GM12878 (cell line): ENCODE measurements around the gene LCOR. TPM values are rescaled to one million over a fixed set of nuclear protein-coding genes. Genes with fewer than 3 reads are reported as not detected.

Experiments
- ATAC-seq: fragments of 200-7000 bp; cut with Tn5 transposase; 3 replicates; pipeline ENCODE4 v1.9.1; 2020; ENCODE audit warnings: mild to moderate bottlenecking, moderate library complexity
- BruUV-seq: library from RNA; stranded (reverse); fragments of 400-500 nt; replicated peaks from 2 replicates; lab custom pipeline; 2021; lab: Mats Ljungman, UMichigan
- CTCF ChIA-PET: fragments of 300-600 bp; sonication (Branson Sonifier 250); formaldehyde crosslinking; extraction: SDS; loops from one replicate; lab custom pipeline; 2021; ENCODE audit warnings: inconsistent platforms; lab: Yijun Ruan, JAX
- POLR2A ChIA-PET: fragments of 350-600 bp; formaldehyde crosslinking; extraction: SDS; loops from one replicate; lab custom pipeline; 2021; ENCODE audit warnings: inconsistent platforms; lab: Charles Lee
- RAD21 ChIA-PET: fragments of 300-600 bp; sonication (Branson Sonifier 250); formaldehyde crosslinking; loops from one replicate; lab custom pipeline; 2023; ENCODE audit warnings: antibody characterized with exemption; ENCODE audit not compliant: unreplicated experiment; lab: Charles Lee
- SMC1A ChIA-PET: fragments of 300-600 bp; sonication (Branson Sonifier 250); formaldehyde crosslinking; loops from one replicate; lab custom pipeline; 2023; ENCODE audit not compliant: unreplicated experiment, uncharacterized antibody; lab: Charles Lee
- DNase-seq: peaks from one replicate; pipeline ENCODE4 v3.0.0-alpha.2; 2011; ENCODE audit warnings: low read depth, low spot score
- FAIRE-seq: peaks from 3 replicates; lab custom pipeline; 2011; peaks lifted over from hg19 to GRCh38; lab: Jason Lieb, UNC
- H2AFZ ChIP-seq: 2 replicates; pipeline ENCODE4 v1.6.0; 2011; ENCODE audit warnings: low read depth, low read length, control low read depth; ENCODE audit not compliant: control insufficient read depth
- H3K27ac ChIP-seq: 2 replicates; pipeline ENCODE4 v1.5.1; 2011; ENCODE audit warnings: control low read depth; ENCODE audit not compliant: control insufficient read depth, insufficient read depth
- H3K27me3 ChIP-seq, 2 experiments: replicated peaks in 1 of 2; 2 replicates each; pipeline versions ENCODE4 v1.6.0 to v1.6.1; 2011; ENCODE audit warnings: low read length in 1 of 2; ENCODE audit not compliant: control insufficient read depth in 2 of 2, insufficient read depth in 2 of 2
- H3K36me3 ChIP-seq, 2 experiments: 2 replicates each; pipeline ENCODE4 v1.5.1; 2011; ENCODE audit warnings: low read length in 1 of 2; ENCODE audit not compliant: control insufficient read depth in 2 of 2, insufficient read depth in 2 of 2
- H3K4me1 ChIP-seq: 2 replicates; pipeline ENCODE4 v1.6.1; 2011; ENCODE audit warnings: mild to moderate bottlenecking, low read length, moderate library complexity, mixed read lengths; ENCODE audit not compliant: control insufficient read depth, insufficient read depth
- H3K4me2 ChIP-seq: 2 replicates; pipeline ENCODE4 v1.6.0; 2011; ENCODE audit warnings: control low read depth; ENCODE audit not compliant: control insufficient read depth, insufficient read depth
- H3K4me3 ChIP-seq: fragments of 200-600 bp; sonication (generic); 2 replicates; pipeline ENCODE4 v1.5.1; 2016
- H3K79me2 ChIP-seq: 2 replicates; pipeline ENCODE4 v1.6.0; 2011; ENCODE audit warnings: low read length; ENCODE audit not compliant: control insufficient read depth, insufficient read depth
- H3K9ac ChIP-seq: 2 replicates; pipeline ENCODE4 v1.8.0; 2011; ENCODE audit warnings: low read length, control low read depth, mixed read lengths; ENCODE audit not compliant: control insufficient read depth, insufficient read depth
- H3K9me3 ChIP-seq: replicated peaks from 3 replicates; pipeline ENCODE4 v1.5.1; 2011; ENCODE audit warnings: mild to moderate bottlenecking, low read length; ENCODE audit not compliant: control insufficient read depth, insufficient read depth
- H4K20me1 ChIP-seq: 2 replicates; pipeline ENCODE4 v1.6.0; 2011; ENCODE audit not compliant: control insufficient read depth, insufficient read depth
- CBFB ChIP-seq: IDR thresholded peaks from 2 replicates; pipeline ENCODE4 v1.6.1; 2016; ENCODE audit warnings: antibody characterized with exemption, low read depth
- EED ChIP-seq: sonication (generic); IDR thresholded peaks from 2 replicates; pipeline ENCODE4 v1.6.1; 2016; ENCODE audit warnings: antibody characterized with exemption, low read depth
- EP300 ChIP-seq, 2 experiments: fragments of 150-350 bp in 1 of 2; IDR thresholded peaks; 2 replicates each; pipeline ENCODE4 v1.6.1; 2011 to 2012; ENCODE audit warnings: low read depth in 2 of 2, low read length in 2 of 2, borderline replicate concordance in 1 of 2, improper control_type of control experiment in 1 of 2, inconsistent platforms in 1 of 2; ENCODE audit not compliant: control insufficient read depth in 1 of 2
- HDAC2 ChIP-seq: fragments of 200-600 bp; sonication (generic); IDR thresholded peaks from 2 replicates; pipeline ENCODE4 v1.6.1; 2017
- IKZF2 ChIP-seq, 2 experiments: fragments of 450-650 bp; IDR thresholded peaks; 2 replicates each; pipeline ENCODE4 v1.6.1; 2017; ENCODE audit warnings: mild to moderate bottlenecking in 2 of 2, moderate library complexity in 2 of 2
- MYC ChIP-seq: IDR thresholded peaks from 2 replicates; pipeline ENCODE4 v1.6.1; 2011; ENCODE audit warnings: mild to moderate bottlenecking, low read length, moderate library complexity, inconsistent platforms; ENCODE audit not compliant: insufficient read depth, insufficient replicate concordance, insufficient read length, severe bottlenecking
- NKRF ChIP-seq: fragments of 450-650 bp; conservative IDR thresholded peaks from 2 replicates; pipeline ENCODE4 v1.6.1; 2017; ENCODE audit warnings: mild to moderate bottlenecking, moderate library complexity
- NR2F1 ChIP-seq: fragments of 450-650 bp; conservative IDR thresholded peaks from 2 replicates; pipeline ENCODE4 v1.6.1; 2017; ENCODE audit warnings: mild to moderate bottlenecking
- PML ChIP-seq: IDR thresholded peaks from 2 replicates; pipeline ENCODE4 v1.6.1; 2012; ENCODE audit warnings: low read length, inconsistent platforms
- REST ChIP-seq: IDR thresholded peaks from 2 replicates; pipeline ENCODE4 v1.6.1; 2012; ENCODE audit warnings: mild to moderate bottlenecking, low read depth, low read length
- TCF12 ChIP-seq: IDR thresholded peaks from 2 replicates; pipeline ENCODE4 v1.6.1; 2011; ENCODE audit warnings: low read depth, mild to moderate bottlenecking, low read length
- ZSCAN29 ChIP-seq: fragments of 450-650 bp; IDR thresholded peaks from 2 replicates; pipeline ENCODE4 v1.6.1; 2017; ENCODE audit warnings: mild to moderate bottlenecking, moderate library complexity
- WGBS: methylation state at CpG from one replicate; pipeline ENCODE4 v1.1.6; 2016; ENCODE audit warnings: low lambda C conversion rate; ENCODE audit not compliant: insufficient replicate concordance, insufficient coverage; ENCODE audit errors: missing lambda C conversion rate; 5-methylcytosine and 5-hydroxymethylcytosine counted together
- in situ Hi-C: fragments of 300-500 bp; cut with MboI; formaldehyde crosslinking; loops from 9 replicates; pipeline ENCODE4 v1.14.3; 2018; ENCODE audit warnings: mixed read lengths
- intact Hi-C: fragments of 100-400 bp; cut with micrococcal nuclease; formaldehyde crosslinking; loops from one replicate; pipeline ENCODE4 v1.14.2; 2022; ENCODE audit not compliant: unreplicated experiment
- polyA plus RNA-seq, 11 experiments: library from polyadenylated mRNA; depleted of rRNA in 4 of 11; unstranded in 6 of 11; stranded (reverse) in 5 of 11; fragments of >200 nt; fragmentation: Nextera tagmentation in 4 of 11; fragmentation: Illumina TruSeq in 1 of 11; extraction: Ambion mirVana in 4 of 11; extraction: Trizol in 1 of 11; gene quantifications; 1 replicate in 1 of 11; 2 replicates in 10 of 11; pipeline versions ENCODE4 v1.2.1 to v1.2.3, GENCODE V29; 2011 to 2016; ENCODE audit warnings: inconsistent platforms in 2 of 11, missing spikeins in 2 of 11, low read depth in 1 of 11
- total RNA-seq, 4 experiments: library from RNA; depleted of rRNA in 3 of 4; stranded (reverse); fragments of >200 nt in 3 of 4; fragmentation: Illumina TruSeq in 1 of 4; extraction: Trizol in 1 of 4; gene quantifications; 2 replicates each; pipeline versions ENCODE4 v1.2.1 to v1.2.3, GENCODE V29; 2013 to 2021

The LCOR gene
- total and polyA plus RNA-seq, 10 of the 15 experiments (the other 5 are each of a cell fraction or from before 2014, with no cell fraction given): 1.6 to 22.0 (median 13.2) TPM

GRCh38 chr10:97028832-97029178, 196.7 kb downstream of the LCOR start:
- ChIA-PET RAD21 (interaction anchor here (2.1 kb wide), 1 partner anchor 265 kb away, joined by 5 read pairs; no protein-coding TSS in a partner anchor), POLR2A (no interaction called here), CTCF (interaction anchor here (1.0 to 10.3 kb wide), 2 partner anchors 7 to 169 kb away, joined by 3 to 155 read pairs; no protein-coding TSS in a partner anchor), SMC1A (interaction anchor here (2.1 kb wide), 1 partner anchor 118 kb away, joined by 14 read pairs; no protein-coding TSS in a partner anchor)
- in situ Hi-C loops: no loop called here
- no peaks in the 10 kb centered on the region for H3K9me3 ChIP-seq
- H3K4me2 ChIP-seq: no peak overlapping the region
- no peaks in the 10 kb centered on the region for H3K36me3 ChIP-seq
- DNase-seq (no peak), FAIRE-seq (no peak), ATAC-seq (no peak)
- no peak overlapping the region for H2AFZ ChIP-seq
- no TSS peak for BruUV-seq
- peaks cover 5% of the 10 kb centered on the region; the same call in 1 of the 2 replicates for H3K4me1 ChIP-seq
- WGBS: 96% methylated on average over 3 of the region's 3 CpGs
- no peak overlapping the region for H3K4me3 ChIP-seq
- intact Hi-C loops: loop anchor here (5.0 to 10.0 kb wide), 2 partner anchors 384 to 652 kb away; no protein-coding TSS in a partner anchor
- TF ChIP-seq EED (no peak), CBFB (no peak)
- H3K27ac ChIP-seq: no peak overlapping the region
- no peaks in the 10 kb centered on the region for H3K79me2 ChIP-seq
- H4K20me1 ChIP-seq: no peaks in the 10 kb centered on the region
- no peak overlapping the region for H3K9ac ChIP-seq
- no peaks in the 10 kb centered on the region; a peak in 2 of 4 replicates for H3K27me3 ChIP-seq

- no TSS peak for BruUV-seq
- FAIRE-seq: no peak
- in situ Hi-C loops (no loop called here), intact Hi-C loops (loop anchor here (5.0 to 10.0 kb wide), 2 partner anchors 384 to 652 kb away; no protein-coding TSS in a partner anchor)
- Histone ChIP-seq H3K27me3 (no peaks in the 10 kb centered on the region; a peak in 2 of 4 replicates), H3K27ac (no peak overlapping the region), H3K36me3 (no peaks in the 10 kb centered on the region), H3K79me2 (no peaks in the 10 kb centered on the region), H3K4me1 (0 out of 2 replicates have a peak, but pooled peaks cover under 1% of the 10 kb centered on the region), H3K9ac (no peak overlapping the region), H3K4me2 (no peak overlapping the region), H2AFZ (no peak overlapping the region), H3K9me3 (no peaks in the 10 kb centered on the region), H4K20me1 (no peaks in the 10 kb centered on the region), H3K4me3 (no peak overlapping the region)
- no peak for ATAC-seq
- ChIA-PET CTCF (interaction anchor here (1.0 to 10.3 kb wide), 2 partner anchors 7 to 169 kb away, joined by 3 to 155 read pairs; no protein-coding TSS in a partner anchor), POLR2A (no interaction called here), RAD21 (interaction anchor here (2.1 kb wide), 1 partner anchor 265 kb away, joined by 5 read pairs; no protein-coding TSS in a partner anchor), SMC1A (interaction anchor here (2.1 kb wide), 1 partner anchor 118 kb away, joined by 14 read pairs; no protein-coding TSS in a partner anchor)
- no peak for DNase-seq
- WGBS: 2% methylated on average over 3 of the region's 3 CpGs
- TF ChIP-seq TCF12 (no peak), NKRF (no peak), NR2F1 (no peak), REST (no peak), ZSCAN29 (no peak), HDAC2 (no peak), IKZF2 (IDR thresholded peaks at IDR 0.05) (no peak), PML (no peak), MYC (no peak), EP300 (IDR thresholded peaks at IDR 0.05; ENCODE audit: borderline replicate concordance in 1 of 2, control insufficient read depth in 1 of 2, low read depth in 2 of 2, low read length in 2 of 2) (no peak)
Measured at GRCh38 chr10:97029271-97029670, 197.2 kb downstream of the LCOR start.
